IMR-90 (cell line): Measurements from ENCODE around the gene TSPYL1.
A peak's percentile ranks its signal among the peaks of the same experiment; 100 is the strongest.

Source experiments
- CEBPB ChIP-seq: IDR thresholded peaks from 2 replicates; pipeline ENCODE4 v1.6.1; 2012; ENCODE audit warnings: low read depth, low read length, improper control_type of control experiment
- MAZ ChIP-seq: IDR thresholded peaks from 2 replicates; pipeline ENCODE4 v1.6.1; 2012; ENCODE audit warnings: low read depth, mild to moderate bottlenecking, low read length, improper control_type of control experiment, moderate library complexity, borderline replicate concordance
- MXI1 ChIP-seq: IDR thresholded peaks from 2 replicates; pipeline ENCODE4 v1.6.1; 2012; ENCODE audit warnings: low read depth, mild to moderate bottlenecking, low read length, moderate library complexity, borderline replicate concordance
- NFE2L2 ChIP-seq: fragments of 150-350 bp; IDR thresholded peaks from 2 replicates; pipeline ENCODE4 v1.6.1; 2016; ENCODE audit warnings: low read depth, mild to moderate bottlenecking, low read length
- RFX5 ChIP-seq: IDR thresholded peaks from 2 replicates; pipeline ENCODE4 v1.8.0; 2012; ENCODE audit warnings: low read depth, mild to moderate bottlenecking, low read length, moderate library complexity
- TF ChIP-seq, protein P1 (sequence below): conservative IDR thresholded peaks from 2 replicates; pipeline ENCODE4 v1.5.1; 2012; ENCODE audit warnings: mild to moderate bottlenecking, low read depth, low read length, improper control_type of control experiment

GRCh38 chr6:116286773-116287358 is 7.1 kb upstream of the TSPYL1 start:
- TF ChIP-seq, protein P1, sequence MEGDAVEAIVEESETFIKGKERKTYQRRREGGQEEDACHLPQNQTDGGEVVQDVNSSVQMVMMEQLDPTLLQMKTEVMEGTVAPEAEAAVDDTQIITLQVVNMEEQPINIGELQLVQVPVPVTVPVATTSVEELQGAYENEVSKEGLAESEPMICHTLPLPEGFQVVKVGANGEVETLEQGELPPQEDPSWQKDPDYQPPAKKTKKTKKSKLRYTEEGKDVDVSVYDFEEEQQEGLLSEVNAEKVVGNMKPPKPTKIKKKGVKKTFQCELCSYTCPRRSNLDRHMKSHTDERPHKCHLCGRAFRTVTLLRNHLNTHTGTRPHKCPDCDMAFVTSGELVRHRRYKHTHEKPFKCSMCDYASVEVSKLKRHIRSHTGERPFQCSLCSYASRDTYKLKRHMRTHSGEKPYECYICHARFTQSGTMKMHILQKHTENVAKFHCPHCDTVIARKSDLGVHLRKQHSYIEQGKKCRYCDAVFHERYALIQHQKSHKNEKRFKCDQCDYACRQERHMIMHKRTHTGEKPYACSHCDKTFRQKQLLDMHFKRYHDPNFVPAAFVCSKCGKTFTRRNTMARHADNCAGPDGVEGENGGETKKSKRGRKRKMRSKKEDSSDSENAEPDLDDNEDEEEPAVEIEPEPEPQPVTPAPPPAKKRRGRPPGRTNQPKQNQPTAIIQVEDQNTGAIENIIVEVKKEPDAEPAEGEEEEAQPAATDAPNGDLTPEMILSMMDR: no peak
- TF ChIP-seq CEBPB (peak; percentile 53; the same call in 1 of the 2 replicates), MAZ (no peak), MXI1 (no peak), RFX5 (no peak), NFE2L2 (no peak)
